Activated T-cell treated with anti-CD3 and anti-CD28 coated beads for 48 hours (primary cell): Measurements from ENCODE around the gene ASH1L.

ENCODE experiments used
- DNase-seq: peaks from one replicate; pipeline ENCODE4 v3.0.0-alpha.2; 2020; ENCODE audit warnings: low read depth

ASH1L gene

DNA sequence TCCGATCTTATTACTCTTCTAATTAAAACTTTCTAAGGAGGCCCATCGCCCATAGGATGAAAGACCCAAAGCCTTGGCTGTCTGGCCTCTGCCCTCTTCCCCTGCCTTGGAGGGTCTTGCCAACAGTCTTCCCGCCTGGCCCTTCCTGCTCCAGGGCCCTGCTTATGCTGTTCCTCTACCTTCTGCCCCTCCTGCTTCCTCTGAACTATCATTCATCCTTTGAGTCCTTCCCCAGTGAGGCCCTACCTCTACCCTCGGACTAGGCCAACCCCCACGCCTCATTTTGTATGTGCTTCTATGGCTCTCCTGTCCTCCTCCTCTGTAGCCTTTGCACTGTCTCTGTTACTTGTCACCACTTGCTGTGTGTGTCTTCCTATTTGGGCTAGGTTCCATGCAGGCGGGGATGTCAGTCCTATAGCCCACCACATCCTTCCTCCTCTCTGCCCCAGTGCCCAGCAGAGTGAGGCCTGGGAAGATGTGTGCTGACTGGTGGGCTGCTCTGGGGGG is 236.5 kb downstream of the ASH1L start:
- DNase-seq = no peak

DNA sequence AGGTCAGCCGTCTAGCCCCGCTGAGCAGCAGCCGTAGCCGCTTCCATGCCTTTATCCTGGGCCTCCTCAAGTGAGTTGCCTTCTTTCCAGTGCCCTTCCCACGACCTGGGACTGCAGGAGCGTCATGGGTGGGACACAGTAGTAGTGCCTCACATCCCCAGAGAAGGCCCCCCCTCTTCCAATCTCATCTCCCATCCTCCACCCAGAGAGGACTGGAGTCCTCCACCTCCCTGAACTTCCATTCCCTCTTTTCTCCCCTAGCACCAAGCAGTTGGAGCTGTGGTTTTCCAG is 237.1 kb downstream of the ASH1L start:
- DNase-seq = no peak

DNA sequence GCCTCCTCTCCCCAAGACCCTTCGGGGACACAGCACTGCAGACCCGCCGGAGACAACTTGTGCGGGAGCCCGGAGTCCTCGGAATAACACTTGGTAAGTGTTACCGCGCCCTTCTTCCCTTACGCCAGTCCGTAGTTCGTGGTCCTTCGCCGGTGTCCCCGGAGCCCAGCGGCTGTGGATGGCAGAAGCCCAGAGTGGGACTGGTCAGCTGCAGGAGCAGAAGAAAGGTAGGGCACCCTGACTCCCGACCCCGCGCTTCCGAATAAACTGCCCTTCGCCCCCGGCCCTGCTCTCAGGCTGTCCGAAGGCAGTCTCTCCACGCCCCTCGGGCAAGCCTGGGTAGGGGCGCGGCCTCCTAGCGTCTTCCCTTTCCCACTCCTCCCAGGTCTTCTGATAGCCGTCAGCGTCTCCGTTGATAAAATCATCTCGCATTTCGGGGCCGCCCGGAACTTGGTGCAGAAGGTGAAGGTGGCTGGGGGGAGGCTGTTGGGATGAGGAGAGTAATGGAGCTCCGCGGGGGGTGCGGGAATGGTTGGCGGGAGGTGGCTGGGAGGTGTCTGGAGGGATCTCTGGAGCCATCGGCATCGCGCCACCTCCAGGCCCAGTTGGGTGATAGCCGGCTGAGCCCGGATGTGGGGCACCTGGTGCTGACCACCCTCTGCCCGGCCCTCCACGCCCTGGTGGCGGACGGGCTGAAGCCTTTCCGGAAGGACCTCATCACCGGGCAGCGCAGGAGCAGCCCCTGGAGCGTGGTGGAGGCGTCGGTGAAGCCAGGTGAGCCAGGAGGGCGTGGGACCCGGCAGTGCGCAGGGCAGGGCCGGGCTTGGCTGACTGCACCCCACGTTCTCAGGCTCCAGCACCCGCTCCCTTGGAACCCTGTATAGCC is 237.6 kb downstream of the ASH1L start:
- DNase-seq = no peak

DNA sequence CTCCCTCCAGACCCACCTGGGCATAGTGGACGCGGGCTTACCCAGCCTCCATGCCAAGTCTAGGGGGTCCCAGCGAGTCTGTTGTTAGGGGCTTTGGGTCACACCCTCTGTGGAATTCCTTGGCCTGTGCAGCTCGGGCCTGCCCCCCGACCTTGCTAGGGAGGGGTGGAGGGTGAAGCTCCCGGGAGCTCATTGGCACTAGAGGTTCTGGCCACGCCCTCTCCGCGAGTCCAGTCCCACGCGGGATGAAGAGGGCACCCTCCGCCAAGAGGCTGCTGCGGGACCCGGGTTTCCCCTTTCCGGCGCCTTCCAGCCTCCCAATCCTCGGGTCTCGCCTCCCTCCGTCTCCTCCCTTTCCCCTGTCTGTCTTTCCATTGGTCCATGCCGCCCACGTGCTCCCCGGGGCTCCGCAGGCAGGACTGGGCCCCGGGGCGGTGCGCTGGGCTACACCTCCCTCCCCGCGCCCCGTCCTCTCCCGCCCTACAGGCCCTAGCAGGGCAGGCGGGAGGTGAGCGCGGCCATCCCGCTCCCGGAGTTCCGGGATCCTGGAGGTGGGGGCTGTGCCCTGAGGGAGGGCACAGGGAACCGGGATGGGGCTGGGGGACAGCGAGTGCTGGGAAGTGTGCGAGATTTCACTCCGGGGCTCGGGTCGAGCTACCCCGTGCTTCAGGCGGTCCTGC is 238.4 kb downstream of the ASH1L start:
- peak; percentile 92 for DNase-seq

DNA sequence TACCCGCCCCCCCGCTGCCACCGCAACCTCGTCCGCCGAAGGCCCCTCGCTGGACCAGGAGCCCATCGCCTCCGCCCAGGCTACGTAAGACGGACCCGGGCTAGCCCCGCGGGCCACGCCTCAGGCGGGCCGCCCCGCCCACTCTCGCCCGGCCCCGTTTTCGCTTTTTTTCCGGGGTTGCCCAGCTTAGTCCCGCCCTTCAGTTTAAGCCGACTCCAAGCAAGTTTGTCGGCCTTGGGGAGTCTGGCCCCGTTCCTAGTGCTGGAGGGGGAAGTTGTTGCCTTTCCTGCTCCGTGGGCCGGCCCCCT is 238.9 kb downstream of the ASH1L start:
- DNase-seq = peak; percentile 83

DNA sequence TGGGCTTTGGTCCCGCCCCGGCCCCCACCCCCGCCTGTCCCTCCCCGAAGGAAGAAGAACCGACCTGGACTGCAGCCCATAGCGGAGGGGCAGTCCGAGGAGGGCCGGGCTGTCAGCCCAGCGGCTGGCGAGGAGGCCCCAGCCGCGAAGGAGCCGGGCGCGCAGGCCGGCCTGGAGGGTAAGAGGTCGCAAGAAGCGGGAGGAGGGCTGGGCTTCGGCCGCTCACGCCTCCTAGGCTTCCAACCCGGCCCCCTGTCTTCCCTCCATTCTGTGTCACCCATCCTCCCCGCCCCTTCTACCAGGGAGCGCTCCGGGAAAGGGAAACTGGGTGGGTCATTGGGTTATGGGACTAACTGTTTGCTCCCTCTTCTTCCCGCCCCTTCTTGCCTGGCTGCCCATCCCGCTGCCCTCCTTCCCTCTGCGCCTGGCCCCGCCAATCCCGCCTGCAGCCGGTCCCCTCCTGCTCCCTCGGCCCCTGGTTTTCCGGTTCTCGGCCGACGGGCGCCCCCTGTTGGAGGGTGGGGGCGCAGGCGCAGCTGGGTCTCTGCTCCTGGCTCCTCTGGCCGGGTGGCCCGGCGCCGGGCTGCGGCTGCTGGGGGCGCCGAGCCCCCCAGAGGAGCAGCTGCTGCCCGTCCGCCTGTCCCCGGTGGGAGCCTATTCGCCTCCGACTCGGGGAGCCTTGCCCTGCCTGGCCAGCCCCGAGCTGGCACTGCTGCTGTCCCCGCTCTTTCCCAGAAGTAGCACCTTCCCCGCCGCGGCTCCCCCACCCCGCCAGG is 239.5 kb downstream of the ASH1L start:
- DNase-seq = peak; percentile 88

DNA sequence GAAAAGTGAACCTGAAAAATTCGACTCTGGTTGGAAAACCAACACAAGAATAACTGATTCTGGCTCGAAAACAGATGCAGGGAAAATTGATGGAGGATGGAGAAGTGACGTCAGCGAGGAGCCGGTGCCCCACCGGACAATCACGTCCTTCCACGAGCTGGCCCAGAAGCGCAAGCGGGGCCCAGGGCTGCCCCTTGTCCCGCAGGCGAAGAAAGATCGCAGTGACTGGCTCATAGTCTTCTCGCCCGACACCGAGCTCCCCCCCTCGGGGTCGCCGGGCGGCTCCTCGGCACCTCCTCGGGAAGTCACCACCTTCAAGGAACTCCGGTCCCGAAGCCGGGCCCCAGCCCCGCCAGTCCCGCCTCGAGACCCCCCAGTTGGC is 240.0 kb downstream of the ASH1L start:
- DNase-seq = no peak

- no peak for DNase-seq
These were observed 240.7 kb downstream of the ASH1L start for GRCh38 chr1:155321639-155322503.

- peak; percentile 76 for DNase-seq
These were observed 241.7 kb downstream of the ASH1L start, which contains the start of gene RUSC1 for GRCh38 chr1:155320661-155321617. Gene RUSC1 (plus strand): TSS chr1:155320894. CDS start chr1:155321774, 880 bp downstream.

GRCh38 chr1:155320252-155320651 is 242.4 kb downstream of the ASH1L start:
- DNase-seq = no peak

DNA sequence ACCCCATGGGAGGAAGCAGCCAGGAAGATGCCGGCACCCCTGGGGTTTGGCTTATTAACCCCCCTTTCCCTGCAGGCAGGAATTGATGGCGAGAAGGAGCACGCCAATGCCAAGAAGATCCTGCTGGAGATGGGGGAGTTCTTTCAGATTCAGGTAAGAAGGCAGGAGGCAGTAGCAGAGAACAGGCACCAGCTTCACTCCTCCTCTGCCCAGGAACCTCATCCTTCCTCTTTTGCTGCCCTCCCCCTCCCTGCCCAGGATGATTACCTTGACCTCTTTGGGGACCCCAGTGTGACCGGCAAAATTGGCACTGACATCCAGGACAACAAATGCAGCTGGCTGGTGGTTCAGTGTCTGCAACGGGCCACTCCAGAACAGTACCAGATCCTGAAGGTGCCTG is 243.1 kb downstream of the ASH1L start:
- no peak for DNase-seq

DNA sequence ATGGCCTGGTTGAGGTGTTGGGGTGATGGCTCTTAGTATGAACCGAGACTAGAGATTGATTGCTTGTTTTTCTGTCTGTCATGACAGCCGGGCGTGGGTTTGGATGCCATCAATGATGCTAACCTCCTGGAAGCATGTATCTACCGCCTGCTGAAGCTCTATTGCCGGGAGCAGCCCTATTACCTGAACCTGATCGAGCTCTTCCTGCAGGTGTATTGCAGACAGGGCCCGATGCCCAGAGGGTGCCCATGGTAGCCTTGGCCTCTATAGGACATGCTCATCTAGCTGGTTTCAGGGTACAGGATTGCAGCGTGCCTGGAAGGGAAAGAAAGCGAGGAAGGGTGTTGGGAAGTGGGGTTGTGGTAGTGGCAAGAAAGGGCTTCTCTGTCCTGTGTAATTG is 244.5 kb downstream of the ASH1L start:
- DNase-seq = no peak

DNA sequence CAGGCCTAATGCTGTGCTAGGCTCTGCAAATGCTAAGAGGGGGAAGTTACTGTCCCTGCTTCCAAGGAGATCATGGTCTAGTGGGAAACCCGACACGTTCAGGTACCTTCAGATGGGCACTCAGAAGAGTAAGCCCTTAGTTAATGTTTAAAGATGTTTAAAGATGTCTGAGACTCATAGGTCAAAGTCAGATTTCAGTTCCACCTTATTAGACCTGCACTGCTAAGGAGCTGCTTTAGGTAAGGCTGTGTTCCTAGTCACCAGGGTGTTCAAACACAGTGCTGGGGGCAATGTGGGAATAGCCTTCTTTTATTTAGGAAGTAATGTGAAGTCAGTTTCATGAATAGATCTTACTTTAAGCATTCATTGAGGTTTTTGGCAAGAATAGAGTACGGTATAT is 245.7 kb downstream of the ASH1L start:
- DNase-seq = no peak

DNA sequence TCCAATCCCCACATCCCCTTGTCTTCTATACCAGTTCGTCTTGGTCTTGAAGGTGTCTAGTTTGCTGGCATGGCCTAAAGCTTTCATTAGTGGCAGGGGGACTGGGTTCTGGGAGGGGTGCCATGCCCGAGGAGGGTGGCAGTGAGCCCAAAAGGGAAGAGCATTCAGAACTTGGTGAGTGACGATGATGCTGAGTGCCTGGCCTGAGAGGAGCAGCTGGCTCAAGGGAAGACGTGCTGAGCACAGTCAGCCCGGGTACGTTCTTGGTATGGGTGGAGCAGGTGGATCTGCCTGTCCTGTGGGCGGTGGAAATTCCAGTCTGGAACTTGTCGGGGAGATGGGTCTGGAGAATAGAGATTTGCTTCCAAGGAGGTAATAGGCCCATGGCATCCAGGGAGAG is 249.3 kb downstream of the ASH1L start:
- DNase-seq = no peak

GRCh38 chr1:155309423-155310021 is 253.1 kb downstream of the ASH1L start:
- no peak for DNase-seq

DNA sequence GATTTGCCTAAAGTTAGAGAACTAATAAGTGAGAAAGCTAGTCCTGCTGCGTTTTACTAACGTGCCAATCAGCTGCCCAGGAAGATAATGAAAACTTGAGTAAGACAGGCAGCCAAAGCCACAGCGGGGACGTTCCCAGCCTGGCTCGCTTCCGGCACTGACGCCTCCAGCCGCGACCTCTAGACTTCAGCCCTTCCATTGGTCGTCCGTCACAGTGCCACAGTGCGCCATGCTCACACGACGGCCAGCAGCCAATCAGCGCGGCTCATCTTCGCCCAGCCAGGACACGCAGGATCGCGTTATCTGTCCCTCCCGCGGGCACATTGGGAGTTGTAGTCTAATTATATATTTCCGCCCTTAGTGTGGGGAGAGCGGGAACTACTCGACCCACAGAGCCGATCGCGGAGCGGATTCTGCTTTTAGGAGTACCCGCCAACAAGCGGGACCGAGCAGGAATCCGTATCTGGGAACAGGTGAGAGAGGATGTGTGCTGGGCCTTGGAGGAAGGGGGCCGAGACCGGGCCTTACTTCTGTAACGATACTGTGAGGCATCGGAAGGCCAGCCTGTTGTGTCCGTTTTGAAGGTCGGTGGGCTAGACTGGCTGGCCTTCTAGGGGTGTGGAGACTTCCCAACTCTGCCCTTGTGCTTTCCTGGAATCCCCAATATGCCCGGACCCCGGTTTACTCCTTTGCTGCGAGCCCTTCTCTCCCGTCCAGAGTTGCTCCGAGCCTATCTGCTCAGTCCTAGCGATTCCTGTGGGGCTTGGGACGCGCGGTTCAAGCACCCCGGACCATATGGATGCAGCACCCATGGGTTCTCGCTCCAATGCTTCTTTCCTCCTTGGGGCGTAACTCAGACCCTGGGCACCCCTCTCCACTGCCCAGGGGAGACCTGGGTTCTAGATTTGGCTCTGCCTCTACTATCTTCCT is 253.8 kb downstream of the ASH1L start, which contains the start of gene FDPS:
Gene FDPS, plus strand, starts transcription at position 374 of the 930 bp plus-strand sequence. CDS start 924 bp downstream, outside the sequence.
- peak; percentile 96 for DNase-seq

DNA sequence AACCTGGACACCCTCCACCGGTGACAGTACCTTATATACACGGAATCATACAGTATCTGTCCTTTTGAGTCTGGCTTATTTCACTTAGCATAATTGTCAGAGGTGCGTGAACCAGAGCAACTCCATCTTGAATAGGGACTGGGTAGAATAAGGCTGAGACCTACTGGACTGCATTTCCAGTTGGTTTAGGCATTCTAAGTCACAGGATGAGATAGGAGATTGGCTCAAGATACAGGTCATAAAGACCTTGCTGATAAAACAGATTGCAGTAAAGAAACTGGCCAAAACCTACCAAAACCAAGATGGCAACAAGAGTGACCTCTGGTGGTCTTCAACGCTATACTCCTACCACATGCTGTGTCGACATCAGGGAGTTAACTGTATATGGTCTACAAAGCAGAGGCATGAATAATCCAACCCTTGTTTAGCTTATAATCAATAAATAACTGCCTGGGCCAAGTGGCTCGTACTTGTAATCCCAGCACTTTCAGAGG is 255.3 kb downstream of the ASH1L start:
- DNase-seq = no peak

DNA sequence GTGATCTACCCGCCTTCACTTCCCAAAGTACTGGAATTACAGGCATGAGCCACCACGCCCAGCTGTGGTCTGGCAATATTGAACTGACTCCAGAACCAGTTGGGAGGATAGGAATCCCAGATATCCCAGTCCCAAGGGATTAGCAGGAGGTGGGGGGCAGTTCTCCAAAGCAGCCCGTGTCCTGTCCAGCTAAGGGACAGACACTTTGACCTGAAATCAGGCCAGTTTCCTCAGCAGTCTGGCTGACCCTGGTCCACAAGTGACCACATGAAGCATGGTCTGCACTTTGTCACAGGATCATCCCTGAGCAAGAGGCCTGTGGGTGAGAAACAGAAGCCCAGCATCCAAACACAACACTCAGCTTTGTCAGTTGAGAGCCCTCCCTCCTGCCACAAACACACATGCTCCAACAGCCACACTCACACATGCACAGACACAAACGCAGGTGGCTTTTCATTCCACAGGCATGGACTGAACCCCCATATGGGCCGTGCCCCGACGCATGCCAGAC is 256.7 kb downstream of the ASH1L start:
- DNase-seq = no peak
